CD4-positive, alpha-beta T cell treated with Interferon gamma for 1 hour (primary cell): Measurements from ENCODE around the gene TRIM27.
"Not testable (repeated sequence)": the region's sequence is repeated elsewhere in the genome, so short reads cannot be mapped to it uniquely, and the experiment has no call there.

ENCODE experiments used
- DNase-seq: peaks from one replicate; pipeline ENCODE4 v3.0.0-alpha.2; 2020

Gene TRIM27

DNA sequence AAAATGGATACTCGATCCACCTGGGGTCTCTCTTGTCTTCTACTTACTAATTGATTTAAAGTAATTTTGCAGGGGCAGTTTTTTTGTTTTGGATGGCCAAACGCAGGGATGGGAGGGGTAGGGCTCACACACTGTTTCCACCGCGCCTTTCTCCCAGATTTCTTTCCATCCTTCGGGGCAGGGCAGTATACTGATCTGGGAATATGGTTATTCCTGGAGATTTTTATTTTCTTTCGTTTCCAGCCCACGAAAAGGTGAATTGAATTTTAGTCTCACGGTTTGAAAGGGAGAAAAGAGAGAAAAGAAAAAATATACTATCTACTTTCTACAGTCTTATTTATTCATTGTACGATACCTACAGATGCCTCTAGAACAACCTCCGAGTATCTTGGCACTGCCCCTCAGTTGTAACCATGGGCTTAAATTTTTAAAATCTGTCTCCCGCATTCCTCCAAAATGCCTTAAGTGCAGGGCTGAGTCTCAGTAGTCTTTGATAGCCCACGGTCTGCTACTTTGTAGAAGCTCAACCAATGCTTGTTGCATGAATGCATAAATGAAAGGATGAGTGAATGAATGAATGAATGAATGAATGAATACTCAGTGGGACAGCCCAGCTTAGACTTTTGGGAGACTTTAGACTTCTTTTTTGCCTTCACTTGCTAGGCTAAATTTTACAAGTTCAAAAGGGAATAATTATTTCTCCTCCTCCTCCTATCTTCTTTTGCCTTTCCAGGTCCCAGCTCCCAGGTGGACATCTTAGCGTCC is 18.1 kb upstream of the TRIM27 start:
- DNase-seq = no peak

DNA sequence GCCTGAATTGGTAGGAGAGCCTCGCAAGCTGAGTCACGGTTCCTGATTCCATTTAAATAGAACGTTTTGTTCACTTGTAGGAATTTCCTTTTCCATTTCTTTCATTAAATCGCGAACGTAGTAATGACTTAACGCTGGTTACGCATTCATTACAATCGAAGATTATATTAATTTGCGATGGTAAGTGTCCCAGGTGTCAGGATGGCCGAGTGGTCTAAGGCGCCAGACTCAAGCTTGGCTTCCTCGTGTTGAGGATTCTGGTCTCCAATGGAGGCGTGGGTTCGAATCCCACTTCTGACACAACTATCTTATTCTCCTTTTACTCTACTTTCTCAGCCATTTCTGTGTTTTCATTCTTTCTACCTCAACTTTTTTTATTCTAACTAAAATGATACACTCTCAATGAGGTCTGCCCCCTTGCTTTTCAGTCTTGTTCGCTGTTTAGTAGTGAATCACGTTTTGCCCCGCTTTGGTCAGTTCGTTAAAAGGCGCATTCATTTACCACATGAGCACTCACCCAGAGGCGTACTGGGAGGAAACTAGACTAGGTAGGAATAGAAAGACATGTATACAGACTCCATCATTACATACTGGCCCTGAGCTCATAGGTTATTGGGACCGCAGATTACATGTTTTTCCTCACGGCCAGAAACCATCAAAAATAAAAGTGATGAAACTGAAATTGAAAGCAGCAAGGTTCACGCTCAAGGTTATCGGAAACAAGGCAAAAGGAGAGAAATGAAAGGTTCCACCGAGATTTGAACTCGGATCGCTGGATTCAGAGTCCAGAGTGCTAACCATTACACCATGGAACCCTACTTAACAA is 17.3 kb upstream of the TRIM27 start:
- peak; percentile 84 for DNase-seq

DNA sequence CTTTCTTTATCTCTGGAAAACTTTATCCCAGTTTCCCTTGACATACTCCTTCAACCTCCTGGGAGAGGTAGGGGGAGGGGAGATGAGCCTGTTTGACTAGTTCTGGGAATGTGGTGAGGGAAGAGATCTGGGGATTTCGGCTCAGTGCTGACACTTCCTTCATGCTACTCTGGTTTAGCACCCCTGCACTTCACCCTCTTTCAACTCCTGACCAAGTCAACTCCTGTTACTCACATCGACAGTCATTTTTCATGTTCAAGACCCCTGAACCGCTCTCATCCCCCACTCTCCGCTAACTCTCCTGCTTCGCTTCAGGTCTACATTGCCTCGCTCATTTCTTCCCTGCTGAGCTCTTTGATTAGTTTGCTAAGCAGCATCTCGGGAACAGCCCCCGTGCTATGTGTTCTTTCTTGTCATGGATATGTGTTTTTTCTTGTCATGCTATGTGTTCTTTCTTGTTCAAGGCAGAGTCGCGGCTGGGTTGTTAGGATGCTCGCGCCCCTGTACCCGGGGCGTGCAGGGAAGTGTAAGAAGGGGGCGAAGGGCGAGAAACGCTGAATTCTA is 16.6 kb upstream of the TRIM27 start:
- peak; percentile 38 for DNase-seq

DNA sequence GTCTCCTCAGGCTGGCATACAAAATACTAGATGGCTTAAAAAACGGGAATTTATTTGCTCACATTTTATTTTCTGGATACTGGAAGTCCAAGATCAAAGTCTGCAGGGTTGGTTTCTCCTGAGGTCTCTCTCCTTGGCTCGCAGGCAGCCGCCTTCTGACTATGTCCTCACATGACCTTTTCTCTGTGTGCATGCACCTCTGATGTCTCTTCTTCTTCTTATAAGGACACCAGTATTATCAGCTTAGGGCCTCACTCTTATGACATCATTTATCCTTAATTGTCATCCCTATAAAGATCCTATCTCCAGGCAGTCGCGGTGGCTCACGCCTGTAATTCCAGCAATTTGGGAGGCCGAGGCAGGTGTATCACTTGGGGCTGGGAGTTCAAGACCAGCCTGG is 9.3 kb upstream of the TRIM27 start:
- DNase-seq = no peak

DNA sequence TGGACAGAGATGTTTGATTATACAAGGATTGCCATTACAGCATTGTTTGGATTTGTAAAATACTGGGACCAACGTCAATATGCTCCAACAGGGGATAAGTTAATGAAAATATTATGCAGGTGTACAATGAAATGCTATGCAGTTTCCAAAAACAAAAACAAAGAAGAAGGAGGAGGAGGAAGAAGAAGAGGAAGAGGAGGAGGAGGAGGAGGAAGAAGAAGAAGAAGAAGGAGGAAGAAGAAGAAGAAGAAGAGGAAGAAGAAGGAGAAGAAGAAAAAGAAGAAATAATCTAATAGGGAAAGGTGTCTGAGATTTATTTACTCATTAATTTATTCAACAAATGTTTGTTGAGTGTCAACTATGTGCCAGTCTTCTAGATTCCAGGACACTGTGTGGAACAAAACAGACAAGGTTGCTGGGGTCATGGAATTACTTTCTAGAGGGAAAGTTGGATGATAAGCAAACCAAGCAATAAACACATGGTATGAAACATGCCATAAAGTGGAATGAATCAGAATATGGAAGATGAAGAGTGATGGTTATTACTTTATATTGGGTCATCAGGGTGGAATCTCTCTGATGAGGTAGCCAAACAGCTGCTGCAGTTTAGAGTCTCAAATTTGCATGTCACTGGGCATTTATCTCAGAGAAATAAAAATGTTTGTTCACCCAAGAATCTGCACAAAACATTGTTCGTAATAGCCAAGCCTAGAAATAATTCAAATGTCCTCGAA is 6.3 kb upstream of the TRIM27 start:
- no peak for DNase-seq

DNA sequence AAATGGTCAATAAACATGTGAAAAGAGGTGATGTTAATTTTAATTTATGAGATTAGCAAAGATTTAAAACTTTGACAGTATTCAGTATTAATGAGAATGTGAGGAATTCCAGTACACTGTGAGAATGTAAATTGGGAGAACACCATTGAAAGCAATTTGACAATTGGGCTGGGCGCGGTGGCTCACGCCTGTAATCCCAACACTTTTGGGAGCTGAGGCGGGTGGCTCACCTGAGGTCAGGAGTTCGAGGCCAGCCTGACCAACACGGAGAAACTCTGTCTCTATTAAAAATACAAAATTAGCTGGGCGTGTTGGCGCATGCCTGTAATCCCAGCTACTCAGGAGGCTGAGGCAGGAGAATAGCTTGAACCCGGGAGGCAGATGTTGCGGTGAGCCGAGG is 5.6 kb upstream of the TRIM27 start:
- DNase-seq = not testable (repeated sequence)

DNA sequence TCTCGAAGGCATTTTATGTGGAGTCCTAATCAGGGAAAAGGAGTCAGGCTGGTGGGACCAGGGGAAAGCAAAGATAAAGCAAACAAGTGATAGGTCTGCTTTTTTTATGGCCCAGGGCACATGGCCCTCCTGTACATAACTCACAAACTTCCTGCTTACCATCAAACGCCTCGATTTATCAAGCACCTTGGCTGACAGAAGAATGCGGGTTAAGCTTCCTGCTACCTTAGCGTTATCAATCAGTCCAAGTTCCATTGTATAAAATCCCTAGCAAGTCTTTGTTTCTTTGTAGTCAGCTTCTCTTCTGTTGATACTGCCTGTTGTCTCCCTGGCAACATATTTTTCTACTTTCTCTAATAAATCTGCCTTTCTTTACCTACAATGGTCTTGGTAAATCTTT is 4.1 kb upstream of the TRIM27 start:
- no peak for DNase-seq

DNA sequence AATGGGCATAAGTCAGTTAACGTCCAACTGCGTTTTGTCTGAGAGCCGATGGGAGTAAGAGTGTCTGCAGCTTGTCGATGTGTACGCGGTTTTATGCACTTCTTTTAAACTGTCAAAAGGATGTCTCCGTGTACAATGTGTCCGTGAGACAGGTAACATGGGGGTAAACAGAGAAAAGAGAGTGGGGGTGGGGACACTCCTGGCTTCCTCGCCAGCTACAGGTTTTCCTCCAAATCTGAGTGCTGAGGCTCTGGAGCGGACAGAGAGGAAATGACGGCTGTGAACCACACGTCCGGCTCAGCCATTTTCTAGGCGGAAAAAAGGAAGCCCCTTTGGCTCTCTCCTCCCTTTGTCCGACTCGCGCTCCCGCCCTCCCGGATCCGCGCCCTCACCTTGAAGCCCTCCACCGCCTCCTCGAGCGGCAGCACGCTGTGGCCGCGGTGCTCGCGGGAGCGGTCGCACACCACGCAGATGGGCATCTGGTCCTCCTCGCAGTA is 916 bp downstream of the TRIM27 start:
- peak; percentile 38 for DNase-seq

DNA sequence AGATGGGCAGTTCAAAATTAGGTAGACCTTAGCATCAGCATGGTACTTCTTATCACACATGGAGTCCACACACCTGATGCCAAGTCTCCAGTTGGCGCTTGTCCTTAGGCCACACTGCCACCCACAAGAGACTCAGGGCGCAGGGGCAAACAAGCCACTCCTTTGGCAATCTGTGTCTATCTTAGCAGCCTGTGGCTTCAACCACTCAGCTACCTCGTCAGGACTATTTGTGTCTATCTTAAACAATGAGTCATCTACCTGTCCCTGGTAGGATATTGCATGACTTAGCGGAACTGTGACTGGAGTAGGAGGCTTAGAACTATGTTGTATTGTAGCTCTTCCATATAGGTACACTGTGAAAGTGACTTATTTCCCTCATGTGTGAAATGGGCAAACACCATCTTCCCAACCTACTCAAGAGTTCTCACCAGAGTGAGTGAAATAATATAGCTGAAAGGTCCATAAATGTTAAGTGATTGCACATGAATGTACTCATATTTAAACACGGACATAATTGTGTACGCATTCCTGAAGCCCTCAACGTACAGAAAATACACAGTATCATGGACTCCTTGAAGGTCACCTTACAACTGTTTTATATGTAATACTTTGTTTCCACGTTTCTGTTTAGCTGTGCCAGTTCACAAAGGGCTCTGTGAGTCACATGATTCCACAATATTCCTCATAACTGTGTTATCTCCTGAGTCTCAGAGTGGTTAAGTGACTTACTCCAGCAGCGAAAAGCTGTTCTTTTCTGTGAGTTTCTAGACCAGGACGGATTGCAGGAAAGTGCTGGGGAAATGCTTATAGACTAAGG is 1.6 kb downstream of the TRIM27 start:
- no peak for DNase-seq

DNA sequence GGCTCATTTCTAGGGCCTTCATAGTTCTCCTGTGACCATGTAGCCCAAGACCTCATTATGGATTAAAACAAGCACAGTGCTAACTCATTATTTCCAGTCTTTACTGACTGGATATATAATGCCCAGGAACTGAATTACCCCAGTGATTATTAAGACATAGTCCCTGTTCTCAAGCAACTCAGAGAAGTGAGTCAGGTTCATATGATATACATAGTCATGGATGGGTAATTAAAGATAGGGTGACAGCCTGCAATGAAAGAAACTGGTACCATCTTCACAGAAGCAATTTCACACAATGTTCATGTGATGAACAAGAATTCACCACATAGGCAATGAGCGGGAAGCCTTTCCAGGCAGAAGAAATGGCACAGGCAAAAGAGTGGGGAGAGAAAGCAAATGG is 3.5 kb downstream of the TRIM27 start:
- no peak for DNase-seq

DNA sequence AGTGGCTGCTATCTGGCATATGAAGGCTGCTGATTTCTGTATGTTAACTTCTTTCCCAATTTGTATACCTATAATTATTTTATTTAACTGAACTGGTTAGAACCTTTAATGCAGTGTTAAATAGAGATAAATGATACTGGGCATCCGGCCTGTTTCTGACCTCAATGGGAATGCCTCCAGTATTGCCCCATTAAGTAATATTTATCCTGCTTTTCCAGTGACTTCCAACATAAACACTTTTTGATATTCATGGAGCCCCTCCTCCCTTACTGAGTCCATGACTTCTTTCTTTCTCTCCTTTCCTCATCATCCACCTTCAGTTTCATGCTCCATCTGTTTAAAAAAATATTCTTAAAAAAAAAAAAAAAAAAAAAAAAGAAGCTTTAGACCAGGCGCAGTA is 8.8 kb downstream of the TRIM27 start:
- DNase-seq = no peak

DNA sequence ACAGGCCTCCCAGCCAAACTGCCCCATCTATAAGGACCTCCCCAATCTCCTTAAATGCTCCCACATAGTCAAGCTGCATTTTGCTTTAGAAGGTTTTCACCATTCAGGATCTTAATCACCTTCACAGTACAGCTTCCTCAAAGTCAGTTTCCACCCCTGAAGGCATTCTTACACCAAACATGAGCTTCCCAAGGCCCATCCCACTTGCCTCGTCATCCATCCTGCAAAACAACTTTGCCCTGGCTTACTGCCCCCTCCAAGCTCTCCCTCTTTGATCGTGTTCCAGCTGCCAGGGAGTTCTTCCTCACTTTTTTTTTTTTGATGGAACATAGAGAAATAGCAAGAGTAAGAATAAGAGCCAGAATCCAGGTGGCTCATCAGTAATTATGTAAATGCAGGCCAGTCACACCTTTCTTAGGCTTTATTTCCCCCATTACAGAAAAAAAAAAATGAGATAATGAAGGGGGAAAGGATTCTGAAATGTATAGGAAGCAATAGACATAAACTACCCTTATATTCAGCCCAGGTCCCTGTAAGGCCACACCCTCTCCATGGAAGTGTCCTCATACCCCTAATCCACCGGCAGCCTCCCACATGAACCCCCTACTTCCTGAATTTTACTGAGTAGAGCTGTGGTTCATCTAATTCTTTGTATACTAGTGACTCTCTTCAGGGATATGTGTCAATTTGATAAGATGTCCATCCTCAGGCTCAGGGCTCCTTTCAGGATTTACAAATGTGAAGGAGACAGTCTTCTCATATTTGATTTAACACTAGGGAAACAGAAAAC is 12.7 kb downstream of the TRIM27 start:
- DNase-seq = no peak

DNA sequence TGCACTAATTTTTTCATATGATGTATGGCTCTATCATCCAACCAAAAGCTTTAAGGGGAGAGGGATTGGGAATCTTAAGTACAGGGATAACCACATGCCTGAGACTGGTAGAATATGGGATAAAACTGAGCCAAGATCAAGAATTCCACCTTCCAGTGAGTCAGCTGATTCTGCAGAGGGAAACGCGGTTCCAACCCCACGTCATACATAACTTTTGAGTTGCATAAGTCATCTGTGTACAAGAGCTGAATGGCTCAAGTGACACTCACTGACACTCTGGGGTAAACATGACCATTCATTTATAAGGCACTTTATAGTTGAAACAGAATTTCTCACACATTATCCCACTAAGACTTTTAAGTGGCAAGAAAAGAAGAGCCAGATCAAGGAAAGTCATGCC is 16.4 kb downstream of the TRIM27 start:
- DNase-seq = no peak

DNA sequence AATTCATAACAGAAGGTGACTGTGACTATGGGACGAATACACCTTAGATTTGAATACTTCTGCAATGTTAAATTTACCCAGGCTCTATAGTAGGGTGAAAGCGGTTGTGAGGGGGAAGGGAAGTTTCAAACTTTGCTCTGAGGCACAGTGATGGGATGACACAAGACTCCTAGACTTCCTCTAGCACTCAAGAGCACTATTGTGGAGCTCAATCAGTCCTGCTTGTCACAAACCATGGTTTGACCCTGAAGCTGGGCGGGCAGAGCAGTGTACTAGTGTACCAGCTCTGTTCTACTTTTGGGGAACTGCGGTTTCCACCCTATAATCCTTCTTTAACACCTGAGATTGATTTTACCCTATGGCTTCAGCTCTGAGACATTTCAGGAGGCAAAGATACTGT is 17.1 kb downstream of the TRIM27 start:
- no peak for DNase-seq

DNA sequence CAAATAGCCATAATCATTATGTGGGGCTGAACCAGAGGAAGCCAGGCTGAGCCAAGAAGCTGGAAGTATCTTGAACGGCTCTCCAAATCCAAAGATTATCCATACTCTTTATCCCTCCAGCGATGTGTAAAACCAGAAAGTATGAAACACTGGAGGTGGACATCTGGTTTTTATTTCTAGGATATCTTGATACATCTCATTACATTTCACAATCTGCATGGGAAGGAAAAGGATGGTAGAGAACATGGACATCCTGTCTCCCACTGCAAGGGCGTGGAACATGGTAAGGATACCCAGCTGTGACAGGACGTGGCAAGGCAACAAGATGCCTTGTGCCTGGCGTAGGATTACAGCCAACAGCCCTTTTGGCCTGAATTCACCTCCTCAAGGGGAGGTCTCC is 20.1 kb downstream of the TRIM27 start:
- DNase-seq = no peak

DNA sequence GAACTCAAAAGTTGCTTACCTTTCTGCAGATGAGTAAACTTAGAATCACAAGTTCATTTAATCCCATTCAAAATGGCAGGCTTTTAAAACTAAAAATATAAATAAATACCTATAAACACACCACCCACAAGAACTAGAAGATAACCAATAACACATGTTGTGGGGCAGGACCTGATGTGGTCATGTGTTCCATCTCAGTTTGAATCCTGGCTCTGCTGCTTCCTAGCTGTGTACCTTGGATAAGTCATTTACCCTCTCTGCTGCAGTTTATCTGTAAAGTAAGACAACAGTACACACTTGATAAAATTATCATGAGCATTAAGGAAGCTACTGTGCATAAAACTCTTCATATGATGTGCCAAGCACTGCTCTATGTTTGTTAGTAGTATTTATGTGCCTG is 22.0 kb downstream of the TRIM27 start:
- DNase-seq = no peak

DNA sequence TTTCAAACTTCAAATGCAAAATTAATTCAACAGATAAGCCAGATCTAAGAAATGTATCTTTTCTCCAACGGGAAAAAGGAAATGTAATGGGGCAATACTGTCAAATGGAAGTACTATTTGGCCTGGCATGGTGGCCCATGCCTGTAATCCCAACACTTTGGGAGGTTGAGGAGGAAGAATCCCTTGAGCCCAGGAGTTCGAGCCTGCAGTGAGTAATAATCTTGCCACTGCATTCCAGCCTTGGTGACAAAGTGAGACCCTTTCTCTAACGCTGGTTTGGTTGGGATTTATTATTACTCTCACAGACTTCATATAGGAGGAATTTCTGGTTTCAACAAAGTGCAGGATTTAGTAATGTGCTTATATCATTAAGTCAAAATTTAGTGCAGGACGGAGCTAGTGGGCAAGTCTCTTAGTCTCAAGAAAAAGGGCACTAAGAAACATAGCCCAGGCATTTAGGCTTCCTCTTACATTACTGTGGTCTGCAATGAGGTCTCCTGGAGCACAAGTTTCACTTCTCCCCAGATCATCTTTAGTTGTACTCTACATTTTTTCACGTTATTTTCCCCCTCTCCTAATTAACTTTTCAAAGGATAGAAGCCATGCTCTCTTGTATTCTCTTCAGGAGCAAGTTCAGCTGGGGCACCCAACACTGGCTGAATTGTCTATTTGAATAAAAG is 23.1 kb downstream of the TRIM27 start:
- DNase-seq = no peak

DNA sequence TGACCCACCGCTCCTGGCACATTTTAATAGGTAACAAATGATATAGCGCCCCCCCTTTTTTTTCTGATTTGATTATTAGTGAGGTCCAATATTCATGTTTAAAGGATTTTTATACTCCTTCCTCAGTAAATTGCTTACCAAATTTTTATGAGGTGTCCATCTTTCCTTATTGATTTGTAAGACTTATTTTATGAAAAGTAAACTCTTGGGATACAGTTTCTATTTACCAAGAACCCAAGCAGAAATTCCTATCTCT is 25.1 kb downstream of the TRIM27 start:
- no peak for DNase-seq

DNA sequence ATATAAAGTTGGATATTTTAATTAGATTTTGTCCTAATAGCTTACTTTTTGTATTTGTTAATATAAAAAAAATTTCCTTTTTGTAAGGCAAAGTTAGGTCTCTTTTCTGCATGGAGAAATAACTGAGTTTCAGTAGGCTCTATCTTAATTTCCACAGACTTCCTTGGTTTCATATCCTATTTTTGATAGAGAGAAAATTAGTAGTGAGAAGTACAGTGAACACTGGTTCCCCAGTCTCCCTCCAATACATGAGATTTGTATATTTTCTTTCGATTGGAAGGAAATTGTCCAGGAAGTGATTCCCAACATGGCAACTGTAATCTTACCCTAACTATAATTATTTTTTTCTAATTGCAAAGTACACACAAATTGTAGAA is 26.4 kb downstream of the TRIM27 start:
- DNase-seq = no peak

DNA sequence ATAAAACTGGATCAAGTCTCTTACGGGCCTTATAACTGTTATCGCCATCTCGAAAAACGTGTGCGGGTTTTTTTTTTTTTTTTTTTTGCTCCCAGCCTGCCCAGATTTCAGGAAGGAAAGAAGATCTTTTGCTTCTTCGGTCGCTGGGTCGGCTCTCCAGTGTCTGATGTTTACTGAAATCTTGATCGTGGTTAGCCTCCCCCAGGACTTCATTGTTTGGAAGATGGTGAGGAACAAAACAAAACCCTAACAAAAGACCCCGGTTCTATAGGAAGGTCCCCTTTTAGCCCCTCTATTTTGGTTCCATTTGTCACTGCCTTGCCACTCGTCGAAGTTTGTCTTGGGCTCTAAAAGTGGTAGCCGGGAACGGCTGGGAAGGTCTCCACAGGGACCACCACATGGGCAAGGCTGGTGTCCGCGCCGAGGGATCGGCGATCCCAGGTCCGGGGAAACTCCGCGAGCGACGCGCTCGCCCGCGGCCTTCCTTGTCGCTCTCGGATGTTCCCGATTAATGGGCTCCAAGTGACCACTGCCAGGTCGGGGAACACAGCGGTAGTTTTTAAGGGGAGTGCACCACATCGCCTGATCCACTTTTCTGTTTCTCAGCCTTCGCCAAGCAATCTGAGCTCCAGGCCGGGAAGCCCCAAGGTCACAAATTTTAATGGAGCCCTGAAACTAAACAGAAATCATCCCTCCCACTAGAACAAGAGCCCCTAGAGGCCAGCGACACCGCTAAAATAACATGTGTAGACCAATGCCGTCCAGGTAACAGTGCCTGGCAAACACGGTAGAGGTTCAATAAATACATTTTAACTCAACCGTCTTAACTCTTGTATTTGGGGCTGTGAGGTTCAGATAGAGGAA is 27.0 kb downstream of the TRIM27 start:
- peak; percentile 70 for DNase-seq
